Measurements from ENCODE around the gene GRK4.

The GRK4 gene

DNA sequence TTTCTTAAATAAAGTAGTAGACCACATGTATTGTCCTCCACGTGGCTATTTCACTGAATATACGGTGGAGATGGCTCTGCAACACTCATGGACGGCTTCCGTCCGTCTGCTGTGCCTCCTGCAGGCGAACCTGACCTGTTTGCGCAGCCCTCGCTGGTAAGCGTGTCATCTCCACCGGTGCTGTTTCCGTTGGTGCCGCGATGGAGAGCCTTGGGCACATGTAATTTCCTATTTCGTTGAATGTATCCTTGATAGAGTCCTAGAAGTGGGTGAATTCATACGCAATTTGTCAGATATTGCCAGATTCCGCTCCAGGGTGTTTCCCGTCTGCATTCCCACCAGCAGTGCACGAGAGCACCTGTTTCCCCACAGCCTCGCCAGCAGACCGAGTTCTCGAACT is 62.5 kb downstream of the GRK4 start:
- TF ChIP-seq, protein P1, sequence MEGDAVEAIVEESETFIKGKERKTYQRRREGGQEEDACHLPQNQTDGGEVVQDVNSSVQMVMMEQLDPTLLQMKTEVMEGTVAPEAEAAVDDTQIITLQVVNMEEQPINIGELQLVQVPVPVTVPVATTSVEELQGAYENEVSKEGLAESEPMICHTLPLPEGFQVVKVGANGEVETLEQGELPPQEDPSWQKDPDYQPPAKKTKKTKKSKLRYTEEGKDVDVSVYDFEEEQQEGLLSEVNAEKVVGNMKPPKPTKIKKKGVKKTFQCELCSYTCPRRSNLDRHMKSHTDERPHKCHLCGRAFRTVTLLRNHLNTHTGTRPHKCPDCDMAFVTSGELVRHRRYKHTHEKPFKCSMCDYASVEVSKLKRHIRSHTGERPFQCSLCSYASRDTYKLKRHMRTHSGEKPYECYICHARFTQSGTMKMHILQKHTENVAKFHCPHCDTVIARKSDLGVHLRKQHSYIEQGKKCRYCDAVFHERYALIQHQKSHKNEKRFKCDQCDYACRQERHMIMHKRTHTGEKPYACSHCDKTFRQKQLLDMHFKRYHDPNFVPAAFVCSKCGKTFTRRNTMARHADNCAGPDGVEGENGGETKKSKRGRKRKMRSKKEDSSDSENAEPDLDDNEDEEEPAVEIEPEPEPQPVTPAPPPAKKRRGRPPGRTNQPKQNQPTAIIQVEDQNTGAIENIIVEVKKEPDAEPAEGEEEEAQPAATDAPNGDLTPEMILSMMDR (conservative IDR thresholded peaks at IDR 0.05; ENCODE audit: low read length): no peak

DNA sequence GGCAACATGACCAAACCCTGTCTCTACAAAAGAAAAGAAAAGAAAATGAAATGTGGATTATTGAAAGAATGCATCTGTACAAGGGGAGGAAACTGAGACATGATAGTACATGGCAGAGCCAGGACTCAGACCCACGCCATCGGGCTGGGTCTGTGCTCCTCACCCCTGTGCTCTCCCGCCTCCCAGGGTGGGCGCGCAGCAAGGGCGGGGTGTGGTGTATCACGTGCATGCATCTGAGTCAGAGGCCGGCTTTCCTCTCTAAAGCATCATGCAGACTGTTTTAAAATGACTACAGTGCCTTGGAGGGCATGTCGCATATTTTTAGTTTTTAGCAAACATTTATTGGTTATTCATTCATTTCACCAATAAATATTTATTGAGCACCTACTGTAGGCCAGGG is 63.2 kb downstream of the GRK4 start:
- TF ChIP-seq, protein P1 (conservative IDR thresholded peaks at IDR 0.05; ENCODE audit: low read length): no peak
- DNase-seq (ENCODE audit: low read depth): no peak
- H3K4me3 ChIP-seq (ENCODE audit: low read length): no peak overlapping the region

More for the DNA sequence above, 62.5 kb downstream of the GRK4 start:
- no peak overlapping the region for H3K4me3 ChIP-seq (ENCODE audit: low read length)
- no peak for DNase-seq (ENCODE audit: low read depth)

DNA sequence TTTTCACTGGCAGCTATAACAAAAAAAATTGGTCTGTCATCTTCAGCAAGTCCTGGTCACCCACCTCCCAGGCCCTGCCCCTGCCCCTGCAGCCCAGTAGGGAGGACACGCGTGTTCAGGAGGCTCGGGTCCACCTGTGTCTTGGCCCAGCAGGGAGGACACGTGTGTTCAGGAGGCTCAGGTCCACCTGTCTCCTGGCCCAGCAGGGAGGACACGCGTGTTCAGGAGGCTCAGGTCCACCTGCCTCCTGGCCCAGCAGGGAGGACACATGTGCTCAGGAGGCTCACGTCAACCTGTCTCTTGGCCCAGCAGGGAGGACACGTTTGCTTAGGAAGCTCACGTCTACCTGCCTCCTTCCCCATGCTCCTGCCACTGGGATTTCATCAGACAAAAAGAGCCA is 66.1 kb downstream of the GRK4 start:
- no peak overlapping the region for H3K4me3 ChIP-seq (ENCODE audit: low read length)
- TF ChIP-seq, protein P1 (conservative IDR thresholded peaks at IDR 0.05; ENCODE audit: low read length): no peak
- DNase-seq (ENCODE audit: low read depth): no peak

DNA sequence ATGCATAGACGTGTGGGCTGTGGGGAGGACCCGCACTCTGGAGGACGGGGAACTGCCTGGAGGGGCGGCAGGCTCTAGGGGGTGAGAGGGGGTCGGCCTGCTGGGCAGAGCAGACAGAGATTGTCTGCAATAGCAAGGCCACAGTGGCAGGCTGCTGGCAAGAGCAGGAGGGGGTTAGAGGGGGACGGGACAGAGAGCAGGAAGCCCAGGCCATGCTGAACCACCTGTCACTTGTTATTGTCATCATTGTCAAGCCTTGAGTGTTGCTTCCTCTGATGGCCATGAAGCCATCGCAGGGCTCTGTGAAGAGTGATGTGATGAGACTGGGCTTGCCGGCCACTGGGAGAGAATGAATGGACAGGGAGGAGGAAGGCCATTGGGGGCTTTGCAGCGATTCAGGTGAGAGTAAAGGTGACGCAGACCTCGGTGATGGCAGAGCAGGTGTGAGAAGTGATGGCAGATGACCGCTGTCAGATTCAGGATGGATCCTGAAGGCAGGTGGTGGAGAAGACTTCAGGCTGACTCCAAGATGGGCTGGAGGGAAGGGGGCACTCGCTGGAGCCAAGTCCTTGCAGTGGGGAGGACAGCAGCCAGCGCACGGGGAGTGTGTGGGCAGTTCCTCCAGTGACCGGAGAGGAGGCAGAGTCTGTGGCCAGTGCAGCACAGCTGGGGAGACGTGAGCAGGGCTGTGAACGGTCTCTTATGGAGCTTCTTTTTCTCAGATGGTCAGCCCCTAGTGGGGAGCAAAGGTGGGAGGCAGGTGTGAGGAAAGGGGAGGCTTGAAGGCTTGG is 67.4 kb downstream of the GRK4 start:
- no peak overlapping the region for H3K4me3 ChIP-seq (ENCODE audit: low read length)
- no peak for DNase-seq (ENCODE audit: low read depth)
- TF ChIP-seq, protein P1 (conservative IDR thresholded peaks at IDR 0.05; ENCODE audit: low read length): no peak

DNA sequence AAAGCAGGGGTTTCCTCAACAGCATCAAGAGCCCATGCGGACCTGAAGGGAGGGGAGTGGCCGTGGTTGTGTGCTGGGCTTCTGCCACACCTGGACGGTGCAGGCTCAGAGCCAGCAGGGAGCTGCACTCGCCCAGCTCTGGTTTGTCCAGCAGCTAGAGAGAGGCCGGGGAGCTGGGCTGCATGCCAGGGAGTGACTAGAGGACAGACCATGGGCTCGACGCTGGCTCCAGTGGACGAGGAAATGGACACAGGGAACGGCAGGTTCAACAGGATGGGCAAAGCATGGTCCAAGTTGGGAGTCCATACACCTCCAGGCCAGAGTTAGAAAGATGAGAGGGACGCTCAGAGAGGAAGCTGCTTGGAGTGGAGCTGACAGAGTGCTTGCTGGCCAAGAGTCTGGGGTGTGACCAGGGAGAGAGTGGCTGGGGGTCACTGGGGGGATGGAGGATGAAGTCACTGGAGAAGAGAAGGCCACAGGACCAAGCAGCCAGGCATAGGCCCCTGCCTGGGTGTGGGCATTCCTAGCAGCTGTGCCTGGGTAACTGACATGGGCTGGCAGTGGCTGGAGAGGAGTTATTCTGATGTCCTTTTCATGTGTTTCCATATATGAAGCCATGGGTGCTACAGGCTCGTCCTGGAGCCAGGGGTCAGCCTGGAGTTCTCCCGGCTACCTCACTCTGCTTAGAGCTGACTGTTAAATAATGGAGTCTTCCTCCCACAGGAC is 68.1 kb downstream of the GRK4 start:
- H3K4me3 ChIP-seq (ENCODE audit: low read length): no peak overlapping the region
- DNase-seq (ENCODE audit: low read depth): no peak
- TF ChIP-seq, protein P1 (conservative IDR thresholded peaks at IDR 0.05; ENCODE audit: low read length): no peak

DNA sequence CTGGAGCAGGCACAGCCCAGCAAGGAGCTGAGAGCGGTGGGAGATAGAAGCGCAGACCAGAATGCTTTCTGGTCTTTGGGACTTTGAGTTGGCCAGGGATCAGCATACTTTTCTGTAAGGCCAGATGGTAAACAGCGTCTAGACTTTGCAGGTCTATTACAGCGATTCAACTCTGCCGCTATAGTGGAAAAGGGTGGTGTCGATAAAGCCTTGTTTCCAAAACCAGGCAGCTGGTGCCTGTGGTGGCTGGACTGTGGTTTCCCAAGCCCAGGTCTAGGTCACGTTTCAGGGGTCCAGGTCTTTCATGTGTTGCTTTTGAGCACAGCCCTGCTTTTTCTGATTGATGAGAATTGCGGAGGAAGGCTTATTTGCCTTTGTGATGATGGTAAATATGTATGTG is 70.9 kb downstream of the GRK4 start:
- H3K4me3 ChIP-seq (ENCODE audit: low read length): no peak overlapping the region
- TF ChIP-seq, protein P1 (conservative IDR thresholded peaks at IDR 0.05; ENCODE audit: low read length): no peak
- no peak for DNase-seq (ENCODE audit: low read depth)

DNA sequence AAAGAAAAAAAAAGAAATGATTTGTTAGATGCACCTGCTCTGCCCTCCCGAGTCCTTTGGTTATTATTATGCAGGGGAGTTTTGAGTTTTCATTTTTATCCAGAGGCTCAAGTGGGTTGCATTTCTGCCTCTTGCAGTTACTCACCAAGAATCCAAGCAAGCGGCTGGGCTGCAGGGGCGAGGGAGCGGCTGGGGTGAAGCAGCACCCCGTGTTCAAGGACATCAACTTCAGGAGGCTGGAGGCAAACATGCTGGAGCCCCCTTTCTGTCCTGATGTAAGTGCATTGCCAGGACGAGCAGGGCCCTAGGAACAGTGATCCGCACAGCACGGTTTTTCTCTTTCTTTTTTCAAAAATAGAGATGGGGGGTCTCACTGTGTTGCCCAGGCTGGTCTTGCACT is 71.9 kb downstream of the GRK4 start:
- no peak for DNase-seq (ENCODE audit: low read depth)
- TF ChIP-seq, protein P1 (conservative IDR thresholded peaks at IDR 0.05; ENCODE audit: low read length): no peak
- no peak overlapping the region for H3K4me3 ChIP-seq (ENCODE audit: low read length)

All from AG10803 (cell line).